Astrocyte (in vitro differentiated cells and primary cell): ENCODE data around the gene KLHL18.

ENCODE experiments used
- EZH2 ChIP-seq: IDR thresholded peaks from 2 replicates; pipeline ENCODE4 v1.6.1; 2012; ENCODE audit warnings: mild to moderate bottlenecking, low read length, inconsistent platforms; ENCODE audit not compliant: insufficient read depth
- TF ChIP-seq, protein P1 (sequence below): IDR thresholded peaks from 2 replicates; pipeline ENCODE4 v1.5.1; 2011; ENCODE audit warnings: low read depth, mild to moderate bottlenecking, inconsistent platforms, low read length, moderate library complexity; ENCODE audit not compliant: insufficient read depth

DNA sequence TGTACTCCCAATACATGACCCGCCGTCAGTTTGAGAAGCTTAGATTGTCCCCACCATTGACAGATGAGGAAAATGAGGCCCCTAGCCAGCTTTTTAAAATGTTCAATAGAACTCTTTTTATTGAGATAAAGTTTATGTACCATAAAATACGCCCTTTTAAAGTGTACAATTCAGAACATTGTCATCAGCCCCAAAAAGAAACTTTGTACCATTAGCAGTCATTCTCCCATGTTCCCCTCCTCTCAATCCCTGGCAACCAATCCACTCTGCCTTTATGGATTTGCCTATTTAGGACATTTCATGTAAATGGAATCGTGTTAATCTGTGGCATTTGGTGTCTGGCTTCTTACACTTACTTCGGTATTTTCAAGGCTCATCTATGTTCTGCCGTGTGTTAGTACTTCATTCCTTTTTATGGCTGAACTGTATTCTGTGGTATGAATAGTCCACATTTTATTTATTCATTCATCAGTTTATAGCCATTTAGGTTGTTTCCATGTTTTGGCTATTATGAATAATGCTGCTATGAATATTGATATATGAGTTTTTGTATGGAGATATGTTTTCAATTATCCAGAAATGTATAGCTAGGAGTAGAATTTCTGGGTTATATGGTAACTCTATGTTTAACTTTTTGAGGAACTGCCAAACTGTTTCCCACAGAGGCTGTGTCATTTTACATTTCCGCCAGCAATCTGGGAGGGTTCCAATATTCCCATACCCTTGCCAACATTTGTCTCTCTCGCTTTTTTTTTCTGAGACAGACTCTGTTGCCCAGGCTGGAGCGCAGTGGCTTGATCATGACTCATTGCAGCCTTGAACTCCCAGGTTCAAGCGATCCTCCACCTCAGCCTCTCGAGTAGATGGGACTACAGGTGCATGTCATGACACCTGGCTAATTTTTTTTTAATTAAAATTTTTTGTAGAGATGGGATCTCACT lies 82.7 kb downstream of the KLHL18 start:
- TF ChIP-seq, protein P1, sequence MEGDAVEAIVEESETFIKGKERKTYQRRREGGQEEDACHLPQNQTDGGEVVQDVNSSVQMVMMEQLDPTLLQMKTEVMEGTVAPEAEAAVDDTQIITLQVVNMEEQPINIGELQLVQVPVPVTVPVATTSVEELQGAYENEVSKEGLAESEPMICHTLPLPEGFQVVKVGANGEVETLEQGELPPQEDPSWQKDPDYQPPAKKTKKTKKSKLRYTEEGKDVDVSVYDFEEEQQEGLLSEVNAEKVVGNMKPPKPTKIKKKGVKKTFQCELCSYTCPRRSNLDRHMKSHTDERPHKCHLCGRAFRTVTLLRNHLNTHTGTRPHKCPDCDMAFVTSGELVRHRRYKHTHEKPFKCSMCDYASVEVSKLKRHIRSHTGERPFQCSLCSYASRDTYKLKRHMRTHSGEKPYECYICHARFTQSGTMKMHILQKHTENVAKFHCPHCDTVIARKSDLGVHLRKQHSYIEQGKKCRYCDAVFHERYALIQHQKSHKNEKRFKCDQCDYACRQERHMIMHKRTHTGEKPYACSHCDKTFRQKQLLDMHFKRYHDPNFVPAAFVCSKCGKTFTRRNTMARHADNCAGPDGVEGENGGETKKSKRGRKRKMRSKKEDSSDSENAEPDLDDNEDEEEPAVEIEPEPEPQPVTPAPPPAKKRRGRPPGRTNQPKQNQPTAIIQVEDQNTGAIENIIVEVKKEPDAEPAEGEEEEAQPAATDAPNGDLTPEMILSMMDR = no peak
- no peak for TF ChIP-seq EZH2
